PC-3 (cell line): ENCODE measurements around the gene RIT2.

ENCODE experiments used
- EZH2 ChIP-seq: fragments of 300-600 bp; sonication (generic); IDR thresholded peaks from one replicate; pipeline ENCODE4 v1.6.1; 2017; ENCODE audit warnings: antibody characterized with exemption, mild to moderate bottlenecking, low read length; ENCODE audit not compliant: unreplicated experiment
- EZH2phosphoT487 ChIP-seq: fragments of 300-600 bp; sonication (generic); IDR thresholded peaks from 2 replicates; pipeline ENCODE4 v1.6.1; 2018; ENCODE audit warnings: mild to moderate bottlenecking, antibody characterized with exemption, low read length, borderline replicate concordance
- TF ChIP-seq, protein P1 (sequence below): fragments of 300-600 bp; sonication (generic); conservative IDR thresholded peaks from 2 replicates; pipeline ENCODE4 v1.5.1; 2017; ENCODE audit warnings: antibody characterized with exemption, low read depth, mild to moderate bottlenecking, low read length

GRCh38 chr18:43060020-43060419 is 55.5 kb downstream of the RIT2 start:
- TF ChIP-seq, protein P1, sequence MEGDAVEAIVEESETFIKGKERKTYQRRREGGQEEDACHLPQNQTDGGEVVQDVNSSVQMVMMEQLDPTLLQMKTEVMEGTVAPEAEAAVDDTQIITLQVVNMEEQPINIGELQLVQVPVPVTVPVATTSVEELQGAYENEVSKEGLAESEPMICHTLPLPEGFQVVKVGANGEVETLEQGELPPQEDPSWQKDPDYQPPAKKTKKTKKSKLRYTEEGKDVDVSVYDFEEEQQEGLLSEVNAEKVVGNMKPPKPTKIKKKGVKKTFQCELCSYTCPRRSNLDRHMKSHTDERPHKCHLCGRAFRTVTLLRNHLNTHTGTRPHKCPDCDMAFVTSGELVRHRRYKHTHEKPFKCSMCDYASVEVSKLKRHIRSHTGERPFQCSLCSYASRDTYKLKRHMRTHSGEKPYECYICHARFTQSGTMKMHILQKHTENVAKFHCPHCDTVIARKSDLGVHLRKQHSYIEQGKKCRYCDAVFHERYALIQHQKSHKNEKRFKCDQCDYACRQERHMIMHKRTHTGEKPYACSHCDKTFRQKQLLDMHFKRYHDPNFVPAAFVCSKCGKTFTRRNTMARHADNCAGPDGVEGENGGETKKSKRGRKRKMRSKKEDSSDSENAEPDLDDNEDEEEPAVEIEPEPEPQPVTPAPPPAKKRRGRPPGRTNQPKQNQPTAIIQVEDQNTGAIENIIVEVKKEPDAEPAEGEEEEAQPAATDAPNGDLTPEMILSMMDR, result no peak
- TF ChIP-seq EZH2, result no peak
- TF ChIP-seq EZH2phosphoT487, result no peak
